HCEC 1CT (cell line): ENCODE results near the gene DHDH.

Source experiments
- DNase-seq: peaks from one replicate; pipeline ENCODE4 v3.0.0-alpha.2; 2017

The DHDH gene

DNA sequence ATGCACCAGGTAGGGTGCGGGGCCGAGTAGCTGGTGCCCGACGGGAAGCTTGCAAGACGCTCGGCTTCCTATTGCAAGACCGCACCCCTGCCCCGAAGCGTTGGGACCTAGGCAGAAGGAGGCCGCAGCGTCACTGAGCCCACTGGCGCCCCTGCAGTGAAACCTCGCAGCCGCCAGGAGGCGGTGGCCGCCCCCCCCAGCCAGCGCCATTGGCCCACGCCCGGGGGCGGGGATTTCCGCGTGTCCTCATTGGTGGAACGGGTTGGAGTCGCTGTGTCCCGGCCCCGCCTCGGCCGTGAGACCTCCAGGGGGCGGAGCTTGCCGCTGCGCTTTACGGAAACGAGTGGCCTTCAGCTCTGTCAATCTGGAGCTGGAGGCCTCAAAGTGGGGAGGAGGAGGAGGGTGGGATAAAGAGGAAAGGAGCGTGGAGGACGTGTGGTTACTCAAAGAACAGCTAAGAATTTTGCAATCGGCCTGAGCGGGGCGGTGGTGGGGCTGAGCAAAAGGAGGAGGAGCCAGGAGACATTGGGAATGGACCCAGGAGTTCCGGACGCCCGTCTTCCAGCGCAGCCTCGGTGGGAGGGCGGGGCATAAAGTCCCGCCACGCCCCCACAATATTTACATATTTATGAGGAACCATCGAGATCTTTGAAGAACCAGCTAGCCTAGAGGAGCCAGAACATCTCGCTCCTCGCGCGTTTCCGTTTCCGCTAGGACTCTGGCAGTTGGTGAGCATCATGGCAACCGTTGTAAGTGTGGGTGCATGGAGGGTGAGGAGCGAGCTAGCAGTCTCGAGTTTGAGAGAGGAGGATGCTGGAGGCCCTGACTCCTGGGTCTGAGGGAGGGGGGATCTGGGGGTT is 59.9 kb downstream of the DHDH start, which contains the start of the genes GYS1 and RUVBL2:
GYS1 (minus strand) TSS at position 135 of the 860 bp plus-strand sequence. CDS start 197 bp downstream, outside the sequence.
RUVBL2 (plus strand) TSS at position 713 of the 860 bp plus-strand sequence; CDS start at position 738, 25 bp downstream.
- peak; percentile 99 for DNase-seq

DNA sequence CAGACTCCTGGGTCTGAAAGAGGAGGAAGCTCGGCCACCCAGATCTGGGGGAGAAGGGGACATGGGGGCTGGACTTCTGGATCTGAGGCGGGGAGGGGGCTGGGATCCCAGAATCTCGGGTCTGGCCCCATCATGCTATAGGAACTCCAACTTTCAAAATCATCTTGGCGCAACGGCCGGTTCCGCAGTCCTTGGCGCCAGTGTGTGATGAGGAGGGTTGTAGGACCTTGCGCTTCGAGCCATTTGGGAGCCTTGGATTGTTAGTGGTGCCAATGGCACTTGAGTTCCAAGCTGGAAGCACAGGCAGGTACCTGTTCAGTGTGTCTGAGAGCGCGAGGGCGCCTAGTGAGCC is 60.5 kb downstream of the DHDH start:
- DNase-seq: no peak
